Stimulated activated CD4-positive, alpha-beta T cell treated with anti-CD3 and anti-CD28 coated beads, TNF-alpha, amount 100 ng/mL, for 24 hours (primary cell): ENCODE results near the gene CELA2B.
"Not testable (repeated sequence)": the region's sequence is repeated elsewhere in the genome, so short reads cannot be mapped to it uniquely, and the experiment has no call there.

ENCODE experiments used
- DNase-seq, 3 experiments: peaks; one replicate each; pipeline ENCODE4 v3.0.0-alpha.2; 2020; ENCODE audit warnings: low read depth in 3 of 3

Gene CELA2B

GRCh38 chr1:15475752-15476314 lies at the start of gene CELA2B:
Gene CELA2B, plus strand, starts transcription at chr1:15476104. Its CDS starts 22 bp downstream, at chr1:15476126.
- DNase-seq: no peak

GRCh38 chr1:15426492-15427279 lies 49.2 kb upstream of the CELA2B start:
- no peak for DNase-seq

GRCh38 chr1:15427280-15427666 lies 48.6 kb upstream of the CELA2B start:
- no peak for DNase-seq

GRCh38 chr1:15428252-15428651 lies 47.7 kb upstream of the CELA2B start:
- not testable (repeated sequence) for DNase-seq

GRCh38 chr1:15428815-15429435 lies 47.0 kb upstream of the CELA2B start:
- no peak for DNase-seq

GRCh38 chr1:15429701-15430149 lies 46.2 kb upstream of the CELA2B start:
- no peak for DNase-seq

- DNase-seq: peak; percentile 59 to 70 (median 61)
These were observed 44.9 kb upstream of the CELA2B start for GRCh38 chr1:15430787-15431570.

- no peak for DNase-seq
These were observed 44.3 kb upstream of the CELA2B start for GRCh38 chr1:15431571-15431948.

GRCh38 chr1:15432324-15432723 lies 43.6 kb upstream of the CELA2B start:
- no peak for DNase-seq

GRCh38 chr1:15433471-15433870 lies 42.4 kb upstream of the CELA2B start:
- DNase-seq: no peak

GRCh38 chr1:15434739-15435138 lies 41.2 kb upstream of the CELA2B start:
- DNase-seq: not testable (repeated sequence)

- DNase-seq: no peak
These were observed 40.4 kb upstream of the CELA2B start for GRCh38 chr1:15435239-15436077.

GRCh38 chr1:15436881-15437442 lies 38.9 kb upstream of the CELA2B start:
- DNase-seq: no peak

GRCh38 chr1:15439325-15439724 lies 36.6 kb upstream of the CELA2B start:
- DNase-seq: no peak

GRCh38 chr1:15440357-15440756 lies 35.5 kb upstream of the CELA2B start:
- DNase-seq: no peak

GRCh38 chr1:15441247-15441646 lies 34.7 kb upstream of the CELA2B start:
- no peak for DNase-seq

- no peak for DNase-seq
These were observed 33.8 kb upstream of the CELA2B start for GRCh38 chr1:15442119-15442518.

GRCh38 chr1:15442759-15443158 lies 33.1 kb upstream of the CELA2B start:
- no peak for DNase-seq

GRCh38 chr1:15443281-15443680 lies 32.6 kb upstream of the CELA2B start:
- DNase-seq: no peak

- DNase-seq: no peak
These were observed 31.2 kb upstream of the CELA2B start for GRCh38 chr1:15444468-15445389.
